ENCODE measurements around the gene PLEKHH2. TPM values are rescaled to one million over a fixed set of nuclear protein-coding genes. Genes with fewer than 3 reads are reported as not detected.
A peak's percentile ranks its signal among the peaks of the same experiment; 100 is the strongest.

PLEKHH2 gene
- total and polyA plus RNA-seq, 2 of the 13 experiments (the other 11 are each of a cell fraction or from before 2014, with no cell fraction given), result 1.1 to 3.0 TPM

DNA sequence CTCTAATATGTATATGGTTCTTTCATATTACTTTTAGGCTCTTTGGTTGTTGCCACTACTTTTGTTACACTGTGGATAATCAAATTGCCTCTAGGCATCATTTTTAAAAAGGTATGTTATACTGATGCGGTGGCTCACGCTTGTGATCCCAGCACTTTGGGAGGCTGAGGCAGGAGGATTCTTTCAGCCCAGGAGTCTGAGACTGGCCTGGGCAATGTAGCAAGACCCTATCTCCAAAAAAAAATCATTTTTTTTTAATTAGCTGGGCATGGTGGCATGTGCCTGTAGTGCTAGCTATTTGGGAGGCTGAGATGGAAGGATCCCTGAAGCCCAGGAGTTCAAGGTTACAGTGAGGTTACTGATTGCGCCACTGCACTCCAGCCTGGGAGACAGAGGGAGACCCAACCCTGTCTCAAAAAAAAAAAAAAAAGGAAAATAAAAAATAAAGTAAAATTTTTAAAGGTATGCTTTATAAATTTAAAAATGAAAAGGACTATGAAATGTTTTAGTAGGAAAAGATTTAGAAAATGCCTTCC is 88.7 kb downstream of the PLEKHH2 start:
- H4K20me1 ChIP-seq (ENCODE audit: insufficient read depth, low read length), result no peaks in the 10 kb centered on the region
- no peak for FAIRE-seq
- in situ Hi-C loops (cut with HindIII; ENCODE audit: extremely low pct_ligation_motif_present, low pct_unique_long_range_greater_than_20kb) (no loop called here), intact Hi-C loops (cut with micrococcal nuclease; ENCODE audit: unreplicated experiment) (no loop called here)
- POLR2A ChIA-PET, result interaction anchor here (1.4 kb wide), 1 partner anchor 130 kb away, joined by 5 read pairs; the partner anchor contains the start of gene THADA
- no peak overlapping the region for H2AFZ ChIP-seq (ENCODE audit: low read length)
- H3K27me3 ChIP-seq (ENCODE audit: control insufficient read depth in 1 of 2, insufficient read depth in 2 of 2, low read length in 2 of 2), result no peaks in the 10 kb centered on the region
- ATAC-seq, result no peak
- BruUV-seq (replicated peaks), result no TSS peak
- H3K4me1 ChIP-seq (ENCODE audit: insufficient read depth, low read length), result peaks cover 26% of the 10 kb centered on the region
- H3K4me3 ChIP-seq (replicated peaks in 1 of 3; ENCODE audit: insufficient read depth in 1 of 3, low read depth in 2 of 3, low read length in 3 of 3), result no peak overlapping the region
- no peak overlapping the region for H3K9ac ChIP-seq (ENCODE audit: insufficient read depth, low read depth, low read length)
- no peaks in the 10 kb centered on the region for H3K9me3 ChIP-seq (ENCODE audit: low read length)
- CTCF ChIA-PET (ENCODE audit: low intra/inter-chr PET ratio, low total read pairs), result no interaction called here
- no peaks in the 10 kb centered on the region for H3K79me2 ChIP-seq (ENCODE audit: insufficient read depth, low read length)
- no peak overlapping the region for H3K4me2 ChIP-seq (ENCODE audit: low read depth, low read length)
- no peak for DNase-seq (ENCODE audit: low spot score)
- 83% methylated on average over 3 of the region's 3 CpGs for WGBS (ENCODE audit: low lambda C conversion rate)
- no peak overlapping the region for H3K27ac ChIP-seq (ENCODE audit: extremely low read length, insufficient read depth, low read length)
- H3K36me3 ChIP-seq (replicated peaks in 1 of 2; ENCODE audit: control insufficient read depth in 1 of 2, insufficient read depth in 2 of 2, low read length in 2 of 2), result no peaks in the 10 kb centered on the region
- TF ChIP-seq PCBP2 (optimal IDR thresholded peaks at IDR 0.05; ENCODE audit: low read depth, low read length, poor library complexity, severe bottlenecking) (no peak), RBM39 (IDR thresholded peaks at IDR 0.05; ENCODE audit: low read depth, low read length, poor library complexity, severe bottlenecking) (no peak), CEBPG (CRISPR knock-in tag; IDR thresholded peaks at IDR 0.05) (peak; percentile 37; the same call in 1 of the 2 replicates), KDM3A (CRISPR knock-in tag; IDR thresholded peaks at IDR 0.05; ENCODE audit: low read depth) (no peak), USF2 (IDR thresholded peaks at IDR 0.05; ENCODE audit: low read depth, low read length) (no peak), USF2 (CRISPR knock-in tag; IDR thresholded peaks at IDR 0.05; ENCODE audit: borderline replicate concordance) (no peak), ZNF367 (CRISPR knock-in tag; IDR thresholded peaks at IDR 0.05; ENCODE audit: borderline replicate concordance) (no peak), HOXA9 (CRISPR knock-in tag; IDR thresholded peaks at IDR 0.05; ENCODE audit: borderline replicate concordance) (no peak), ZKSCAN8 (CRISPR knock-in tag; IDR thresholded peaks at IDR 0.05; ENCODE audit: borderline replicate concordance) (no peak), LBX2 (CRISPR knock-in tag; IDR thresholded peaks at IDR 0.05; ENCODE audit: borderline replicate concordance) (no peak), FOXK1 (CRISPR knock-in tag; IDR thresholded peaks at IDR 0.05; ENCODE audit: borderline replicate concordance, low read depth) (no peak), STAG1 (CRISPR knock-in tag; IDR thresholded peaks at IDR 0.05) (no peak), MED8 (CRISPR knock-in tag; IDR thresholded peaks at IDR 0.05; ENCODE audit: insufficient replicate concordance) (no peak), ZFP36 (IDR thresholded peaks at IDR 0.05; ENCODE audit: borderline replicate concordance, low read depth, low read length, partially characterized antibody) (no peak), ZBTB44 (CRISPR knock-in tag; IDR thresholded peaks at IDR 0.05) (no peak), ZNF121 (CRISPR knock-in tag; IDR thresholded peaks at IDR 0.05) (peak; percentile 66; the same call in 1 of the 2 replicates), ZNF460 (CRISPR knock-in tag; IDR thresholded peaks at IDR 0.05; ENCODE audit: borderline replicate concordance) (peak; percentile 66; the same call in 1 of the 2 replicates)
- TF ChIP-seq, protein P1, sequence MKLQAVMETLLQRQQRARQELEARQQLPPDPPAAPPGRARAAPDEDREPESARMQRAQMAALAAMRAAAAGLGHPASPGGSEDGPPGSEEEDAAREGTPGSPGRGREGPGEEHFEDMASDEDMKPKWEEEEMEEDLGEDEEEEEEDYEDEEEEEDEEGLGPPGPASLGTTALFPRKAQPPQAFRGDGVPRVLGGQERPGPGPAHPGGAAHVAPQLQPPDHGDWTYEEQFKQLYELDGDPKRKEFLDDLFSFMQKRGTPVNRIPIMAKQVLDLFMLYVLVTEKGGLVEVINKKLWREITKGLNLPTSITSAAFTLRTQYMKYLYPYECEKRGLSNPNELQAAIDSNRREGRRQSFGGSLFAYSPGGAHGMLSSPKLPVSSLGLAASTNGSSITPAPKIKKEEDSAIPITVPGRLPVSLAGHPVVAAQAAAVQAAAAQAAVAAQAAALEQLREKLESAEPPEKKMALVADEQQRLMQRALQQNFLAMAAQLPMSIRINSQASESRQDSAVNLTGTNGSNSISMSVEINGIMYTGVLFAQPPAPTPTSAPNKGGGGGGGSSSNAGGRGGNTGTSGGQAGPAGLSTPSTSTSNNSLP (IDR thresholded peaks at IDR 0.05; ENCODE audit: low read depth, low read length), result no peak
